IMR-90 (cell line): ENCODE data around the gene VIPR2. TPM values are rescaled to one million over a fixed set of nuclear protein-coding genes. Genes with fewer than 3 reads are reported as not detected.

Experiments used
- ATAC-seq: fragments of 200-7000 bp; cut with Tn5 transposase; 2 replicates; pipeline ENCODE4 v1.9.1; 2020; ENCODE audit warnings: low read depth, mild to moderate bottlenecking, moderate library complexity
- BruUV-seq: library from RNA; stranded (reverse); fragments of 400-500 nt; replicated peaks from 2 replicates; lab custom pipeline; 2021; lab: Mats Ljungman, UMichigan
- CTCF ChIA-PET: fragments of 300-600 bp; formaldehyde crosslinking; extraction: SDS; loops from one replicate; lab custom pipeline; 2021; ENCODE audit warnings: antibody characterized with exemption; lab: Yijun Ruan, JAX
- POLR2A ChIA-PET: fragments of 300-600 bp; sonication (Branson Sonifier 250); formaldehyde crosslinking; loops from one replicate; lab custom pipeline; 2022; ENCODE audit warnings: antibody characterized with exemption; ENCODE audit not compliant: unreplicated experiment; lab: Charles Lee
- DNase-seq: peaks from one replicate; pipeline ENCODE4 v3.0.0; 2013
- H2AFZ ChIP-seq: replicated peaks from 2 replicates; pipeline ENCODE3; 2013; ENCODE audit warnings: low read length, mild to moderate bottlenecking; ENCODE audit not compliant: poor library complexity
- H2AK5ac ChIP-seq: 2 replicates; pipeline ENCODE4 v1.6.1; 2013; ENCODE audit warnings: low read depth, low read length, inconsistent platforms
- H2AK9ac ChIP-seq: replicated peaks from 2 replicates; pipeline ENCODE3; 2013; ENCODE audit warnings: mild to moderate bottlenecking, low read depth, low read length, moderate library complexity; ENCODE audit not compliant: poor library complexity
- H2BK120ac ChIP-seq: 2 replicates; pipeline ENCODE4 v1.6.1; 2013; ENCODE audit warnings: low read depth, low read length, inconsistent platforms
- H2BK15ac ChIP-seq: 3 replicates; pipeline ENCODE4 v1.6.1; 2013; ENCODE audit warnings: low read depth, low read length, inconsistent platforms
- H2BK20ac ChIP-seq: 2 replicates; pipeline ENCODE4 v1.6.1; 2013; ENCODE audit warnings: low read depth, mild to moderate bottlenecking, inconsistent platforms, low read length, moderate library complexity
- H2BK5ac ChIP-seq: 2 replicates; pipeline ENCODE4 v1.6.1; 2013; ENCODE audit warnings: mild to moderate bottlenecking, low read depth, low read length, inconsistent platforms; ENCODE audit not compliant: poor library complexity, severe bottlenecking
- H3K14ac ChIP-seq: replicated peaks from 2 replicates; pipeline ENCODE4 v1.6.1; 2013; ENCODE audit warnings: low read depth, low read length, inconsistent platforms
- H3K18ac ChIP-seq: 2 replicates; pipeline ENCODE4 v1.6.1; 2013; ENCODE audit warnings: low read depth, low read length, control low read depth
- H3K23ac ChIP-seq: 2 replicates; pipeline ENCODE4 v1.6.1; 2013; ENCODE audit warnings: low read depth, low read length, inconsistent platforms
- H3K27ac ChIP-seq: 2 replicates; pipeline ENCODE4 v1.5.1; 2013; ENCODE audit warnings: mild to moderate bottlenecking, control low read depth, low read length; ENCODE audit not compliant: insufficient read depth
- H3K27me3 ChIP-seq: 2 replicates; pipeline ENCODE4 v1.6.1; 2013; ENCODE audit warnings: low read length; ENCODE audit not compliant: control insufficient read depth, insufficient read depth
- H3K36me3 ChIP-seq: 2 replicates; pipeline ENCODE4 v1.6.1; 2013; ENCODE audit warnings: low read length, mixed read lengths; ENCODE audit not compliant: control insufficient read depth, insufficient read depth
- H3K4ac ChIP-seq: 2 replicates; pipeline ENCODE4 v1.6.1; 2013; ENCODE audit warnings: low read depth, low read length, inconsistent platforms
- H3K4me1 ChIP-seq: 2 replicates; pipeline ENCODE4 v1.6.1; 2013; ENCODE audit warnings: low read length, mixed read lengths; ENCODE audit not compliant: control insufficient read depth, insufficient read depth
- H3K4me2 ChIP-seq: 2 replicates; pipeline ENCODE4 v1.6.1; 2013; ENCODE audit warnings: low read depth, mild to moderate bottlenecking, control low read depth, low read length, moderate library complexity
- H3K4me3 ChIP-seq: 2 replicates; pipeline ENCODE4 v1.5.1; 2013; ENCODE audit warnings: low read depth, mild to moderate bottlenecking, control low read depth, low read length, moderate library complexity; ENCODE audit not compliant: insufficient read depth
- H3K56ac ChIP-seq: 2 replicates; pipeline ENCODE4 v1.6.1; 2013; ENCODE audit warnings: low read length, inconsistent platforms; ENCODE audit not compliant: insufficient read depth; ENCODE audit errors: extremely low read depth
- H3K79me1 ChIP-seq, 2 experiments: 2 replicates each; pipeline ENCODE4 v1.6.1; 2013; ENCODE audit warnings: low read length in 2 of 2, inconsistent platforms in 1 of 2, low read depth in 1 of 2
- H3K9ac ChIP-seq: 2 replicates; pipeline ENCODE4 v1.6.1; 2013; ENCODE audit warnings: low read depth, low read length, control low read depth
- H3K9me1 ChIP-seq: 2 replicates; pipeline ENCODE4 v1.6.1; 2013; ENCODE audit warnings: low read length, inconsistent platforms; ENCODE audit not compliant: insufficient read depth
- H3K9me3 ChIP-seq: 2 replicates; pipeline ENCODE4 v1.6.1; 2013; ENCODE audit warnings: low read length; ENCODE audit not compliant: control insufficient read depth, insufficient read depth
- H4K20me1 ChIP-seq: 2 replicates; pipeline ENCODE4 v1.6.1; 2013; ENCODE audit warnings: low read length, inconsistent platforms; ENCODE audit not compliant: insufficient read depth
- H4K5ac ChIP-seq: 2 replicates; pipeline ENCODE4 v1.6.1; 2013; ENCODE audit warnings: mild to moderate bottlenecking, low read depth, low read length, control low read depth
- H4K8ac ChIP-seq, 2 experiments: 2 replicates each; pipeline ENCODE4 v1.6.1; 2013; ENCODE audit warnings: low read depth in 2 of 2, low read length in 2 of 2, control low read depth in 1 of 2, inconsistent platforms in 1 of 2
- H4K91ac ChIP-seq: 2 replicates; pipeline ENCODE4 v1.6.1; 2013; ENCODE audit warnings: low read depth, low read length, inconsistent platforms; ENCODE audit not compliant: insufficient read depth
- BHLHE40 ChIP-seq: fragments of 150-350 bp; IDR thresholded peaks from 2 replicates; pipeline ENCODE4 v1.6.1; 2016; ENCODE audit warnings: mild to moderate bottlenecking, low read depth, low read length
- CTCF ChIP-seq: conservative IDR thresholded peaks from 2 replicates; pipeline ENCODE4 v1.5.1; 2012; ENCODE audit warnings: mild to moderate bottlenecking, low read depth, low read length, improper control_type of control experiment
- ELK1 ChIP-seq: fragments of 150-350 bp; IDR thresholded peaks from 2 replicates; pipeline ENCODE4 v1.6.1; 2016; ENCODE audit warnings: low read depth, mild to moderate bottlenecking, low read length, moderate library complexity, borderline replicate concordance
- FOS ChIP-seq: fragments of 150-350 bp; IDR thresholded peaks from 2 replicates; pipeline ENCODE4 v1.6.1; 2016; ENCODE audit warnings: low read depth, low read length
- MAFK ChIP-seq: IDR thresholded peaks from 2 replicates; pipeline ENCODE4 v1.6.1; 2012; ENCODE audit warnings: low read depth, low read length, improper control_type of control experiment
- RFX5 ChIP-seq: IDR thresholded peaks from 2 replicates; pipeline ENCODE4 v1.8.0; 2012; ENCODE audit warnings: low read depth, mild to moderate bottlenecking, low read length, moderate library complexity
- SMC3 ChIP-seq: fragments of 150-350 bp; IDR thresholded peaks from 2 replicates; pipeline ENCODE4 v1.6.1; 2016; ENCODE audit warnings: low read depth, mild to moderate bottlenecking, antibody characterized with exemption, low read length, moderate library complexity
- USF2 ChIP-seq: fragments of 150-350 bp; IDR thresholded peaks from 2 replicates; pipeline ENCODE4 v1.6.1; 2017; ENCODE audit warnings: mild to moderate bottlenecking, antibody characterized with exemption, low read length, low read depth
- WGBS, 2 experiments: methylation state at CpG; one replicate each; pipeline versions ENCODE4 v1.1.5 to v1.1.7; 2013; ENCODE audit warnings: missing lambda C conversion rate in 2 of 2; ENCODE audit not compliant: insufficient read length in 1 of 2; ENCODE audit errors: extremely low coverage in 2 of 2; 5-methylcytosine and 5-hydroxymethylcytosine counted together
- dilution Hi-C: fragments of 300-500 bp; cut with HindIII; formaldehyde crosslinking; loops from one replicate; pipeline ENCODE4 v1.14.3; 2018; ENCODE audit warnings: low sequenced_read_pairs; ENCODE audit not compliant: unreplicated experiment
- in situ Hi-C: fragments of 300-500 bp; cut with MboI; formaldehyde crosslinking; loops from 3 replicates; pipeline ENCODE4 v1.14.3; 2019; ENCODE audit warnings: low sequenced_read_pairs, inconsistent platforms, mixed read lengths
- intact Hi-C: fragments of 100-400 bp; cut with micrococcal nuclease; formaldehyde crosslinking; loops from 2 replicates; pipeline ENCODE4 v1.10.0; 2022
- polyA plus RNA-seq, 3 experiments: library from polyadenylated mRNA; depleted of rRNA; stranded (reverse); fragments of >200 nt; gene quantifications; 2 replicates each; pipeline ENCODE4 v1.2.3, GENCODE V29; 2012; ENCODE audit warnings: low replicate concordance in 1 of 3
- total RNA-seq: library from RNA; depleted of rRNA; stranded (reverse); fragments of >200 nt; gene quantifications from 2 replicates; pipeline ENCODE4 v1.2.3, GENCODE V29; 2012

The VIPR2 gene
- total and polyA plus RNA-seq, 2 of the 4 experiments (the other 2 are of a cell fraction) = not detected

- in situ Hi-C loops (no loop called here), intact Hi-C loops (no loop called here), dilution Hi-C loops (no loop called here)
- Histone ChIP-seq H2BK20ac (no peak overlapping the region), H3K4me1 (no peaks in the 10 kb centered on the region; the same call in 1 of the 2 replicates), H3K27ac (no peak overlapping the region), H4K5ac (no peak overlapping the region), H2BK15ac (no peak overlapping the region), H3K27me3 (no peaks in the 10 kb centered on the region; the same call in 1 of the 2 replicates), H3K79me1 (no peaks in the 10 kb centered on the region), H4K20me1 (no peaks in the 10 kb centered on the region), H4K8ac (no peak overlapping the region), H2BK120ac (no peak overlapping the region), H3K23ac (no peak overlapping the region), H3K14ac (no peak overlapping the region), H2AK9ac (no peak overlapping the region), H2AFZ (no peak overlapping the region), H2AK5ac (no peak overlapping the region), H3K56ac (no peak overlapping the region), H3K9ac (no peak overlapping the region), H2BK5ac (no peak overlapping the region), H3K4me3 (no peak overlapping the region), H3K4me2 (no peak overlapping the region), H3K9me1 (no peaks in the 10 kb centered on the region), H3K9me3 (peaks cover 20% of the 10 kb centered on the region), H4K91ac (no peak overlapping the region), H3K18ac (no peak overlapping the region), H3K4ac (no peak overlapping the region), H3K36me3 (no peaks in the 10 kb centered on the region)
- DNase-seq (no peak), ATAC-seq (no peak)
- POLR2A ChIA-PET = no interaction called here
- WGBS, 2 experiments = 75% methylated on average over 2 of the region's 9 CpGs; no CpG with 5 or more reads in 1 of the 2 experiments
- CTCF ChIA-PET = no interaction called here
- TF ChIP-seq USF2 (no peak), BHLHE40 (no peak), CTCF (no peak), FOS (no peak), SMC3 (no peak), ELK1 (no peak), MAFK (no peak), RFX5 (no peak)
- BruUV-seq = no TSS peak
Observed at GRCh38 chr7:159034988-159035387, 109.7 kb downstream of the VIPR2 start.
